CD4-positive, CD25-positive, alpha-beta regulatory T cell (primary cell): ENCODE results near the gene MAP3K13. TPM values are rescaled to one million over a fixed set of nuclear protein-coding genes. Genes with fewer than 3 reads are reported as not detected.
"Not testable (repeated sequence)": the region's sequence is repeated elsewhere in the genome, so short reads cannot be mapped to it uniquely, and the experiment has no call there.

Source experiments
- ATAC-seq, 2 donors: fragments of 150-1000 bp; cut with Tn5 transposase; one replicate each; pipeline ENCODE4 v1.10.0; 2021; ENCODE audit warnings: low read depth in 2 of 2, moderate number of reproducible peaks in 2 of 2, moderate library complexity in 1 of 2
- DNase-seq, 3 donors: peaks; one replicate each; pipeline versions ENCODE4 v3.0.0 to v3.0.0-alpha.2; 2012 to 2022; ENCODE audit warnings: mixed read lengths in 1 of 3
- H3K27ac ChIP-seq: one replicate; pipeline ENCODE4 v1.7.0; 2013; ENCODE audit warnings: mild to moderate bottlenecking, low read length; ENCODE audit not compliant: insufficient read depth, poor library complexity, severe bottlenecking
- H3K27me3 ChIP-seq: one replicate; pipeline ENCODE4 v1.7.0; 2013; ENCODE audit warnings: low read length; ENCODE audit not compliant: control insufficient read depth, insufficient read depth
- H3K36me3 ChIP-seq: one replicate; pipeline ENCODE4 v1.7.0; 2013; ENCODE audit warnings: mild to moderate bottlenecking, low read length, moderate library complexity; ENCODE audit not compliant: control insufficient read depth, insufficient read depth
- H3K4me1 ChIP-seq: 2 replicates; pipeline ENCODE4 v1.7.0; 2013; ENCODE audit warnings: mild to moderate bottlenecking, low read length; ENCODE audit not compliant: insufficient read depth, control insufficient read depth, poor library complexity, severe bottlenecking
- H3K4me3 ChIP-seq: one replicate; pipeline ENCODE4 v1.7.0; 2013; ENCODE audit warnings: low read depth, mild to moderate bottlenecking, low read length, moderate library complexity
- H3K9me3 ChIP-seq, 2 experiments: 1 replicate in 1 of 2; 2 replicates in 1 of 2; pipeline ENCODE4 v1.7.0; 2013; ENCODE audit warnings: low read length in 2 of 2, mild to moderate bottlenecking in 1 of 2, moderate library complexity in 1 of 2; ENCODE audit not compliant: control insufficient read depth in 2 of 2
- H3K27ac Mint-ChIP-seq, 3 donors: one replicate each; pipeline ENCODE4 v1.8.0; 2020 to 2022; ENCODE audit warnings: mild to moderate bottlenecking in 3 of 3, mixed read lengths in 3 of 3, moderate library complexity in 2 of 3
- H3K27me3 Mint-ChIP-seq: one replicate; pipeline ENCODE4 v1.8.0; 2022; ENCODE audit warnings: mild to moderate bottlenecking, mixed read lengths
- H3K36me3 Mint-ChIP-seq: one replicate; pipeline ENCODE4 v1.8.0; 2020; ENCODE audit warnings: mixed read lengths
- H3K4me1 Mint-ChIP-seq, 4 donors: one replicate each; pipeline ENCODE4 v1.8.0; 2020 to 2022; ENCODE audit warnings: mixed read lengths in 4 of 4, mild to moderate bottlenecking in 1 of 4
- H3K4me3 Mint-ChIP-seq, 4 donors: one replicate each; pipeline ENCODE4 v1.8.0; 2020 to 2022; ENCODE audit warnings: mild to moderate bottlenecking in 4 of 4, mixed read lengths in 4 of 4, moderate library complexity in 3 of 4
- H3K9me3 Mint-ChIP-seq, 7 donors: one replicate each; pipeline ENCODE4 v1.8.0; 2020 to 2022; ENCODE audit warnings: mixed read lengths in 7 of 7, mild to moderate bottlenecking in 3 of 7, moderate library complexity in 2 of 7
- polyA plus RNA-seq, 4 donors: library from polyadenylated mRNA; unstranded; fragments of 300-500 nt; fragmentation: Illumina TruSeq; gene quantifications; one replicate each; pipeline ENCODE4 v1.2.3, GENCODE V29; 2021
- total RNA-seq: library from RNA; stranded (reverse); gene quantifications from one replicate; pipeline ENCODE4 v1.2.3, GENCODE V29; 2022

MAP3K13 gene
- total and polyA plus RNA-seq, 5 donors from 2014 or later = 3.7 to 29.7 (median 22.2) TPM

GRCh38 chr3:185466123-185466522 lies 103.2 kb downstream of the MAP3K13 start:
- H3K9me3 Mint-ChIP-seq, H3K27me3 ChIP-seq, H3K4me1 ChIP-seq, H3K4me3 ChIP-seq, H3K36me3 ChIP-seq, ATAC-seq, H3K4me1 Mint-ChIP-seq, H3K27ac Mint-ChIP-seq, H3K9me3 ChIP-seq, DNase-seq, H3K27me3 Mint-ChIP-seq, H3K27ac ChIP-seq, H3K4me3 Mint-ChIP-seq, H3K36me3 Mint-ChIP-seq: not testable (repeated sequence)

GRCh38 chr3:185469542-185469941 lies 106.6 kb downstream of the MAP3K13 start:
- Histone ChIP-seq H3K27me3 (no peaks in the 10 kb centered on the region), H3K4me3 (no peak overlapping the region), H3K27ac (no peak overlapping the region), H3K9me3 (no peaks in the 10 kb centered on the region), H3K36me3 (no peaks in the 10 kb centered on the region), H3K4me1 (no peaks in the 10 kb centered on the region)
- H3K4me1 Mint-ChIP-seq = no peaks in the 10 kb centered on the region
- ATAC-seq (no peak), DNase-seq (no peak)
- no peak overlapping the region for H3K4me3 Mint-ChIP-seq
- no peaks in the 10 kb centered on the region for H3K27me3 Mint-ChIP-seq
- H3K9me3 Mint-ChIP-seq = no peaks in the 10 kb centered on the region
- H3K27ac Mint-ChIP-seq = no peak overlapping the region
- H3K36me3 Mint-ChIP-seq = peaks cover 11% of the 10 kb centered on the region

- no peaks in the 10 kb centered on the region for H3K9me3 ChIP-seq
- H3K27me3 Mint-ChIP-seq = no peaks in the 10 kb centered on the region
- H3K27ac Mint-ChIP-seq = peak overlapping the region in 1 of 3 donors; percentile 49
- H3K36me3 ChIP-seq = no peaks in the 10 kb centered on the region
- no peak overlapping the region for H3K27ac ChIP-seq
- peaks cover 16% of the 10 kb centered on the region for H3K36me3 Mint-ChIP-seq
- no peaks in the 10 kb centered on the region for H3K4me1 Mint-ChIP-seq
- no peak overlapping the region for H3K4me3 ChIP-seq
- H3K9me3 Mint-ChIP-seq = no peaks in the 10 kb centered on the region
- H3K4me1 ChIP-seq = no peaks in the 10 kb centered on the region
- no peak overlapping the region for H3K4me3 Mint-ChIP-seq
- ATAC-seq (no peak), DNase-seq (no peak)
- H3K27me3 ChIP-seq = no peaks in the 10 kb centered on the region
These were observed 107.4 kb downstream of the MAP3K13 start for GRCh38 chr3:185470323-185470722.

GRCh38 chr3:185473290-185473815 lies 110.4 kb downstream of the MAP3K13 start:
- Mint-ChIP-seq H3K4me3 (no peak overlapping the region), H3K27me3 (no peaks in the 10 kb centered on the region), H3K4me1 (no peaks in the 10 kb centered on the region), H3K9me3 (no peaks in the 10 kb centered on the region), H3K27ac (peak overlapping the region in 1 of 3 donors; percentile 32), H3K36me3 (peaks cover 26% of the 10 kb centered on the region)
- H3K4me1 ChIP-seq = no peaks in the 10 kb centered on the region
- no peak overlapping the region for H3K27ac ChIP-seq
- ATAC-seq (no peak), DNase-seq (no peak)
- no peaks in the 10 kb centered on the region for H3K27me3 ChIP-seq
- no peaks in the 10 kb centered on the region for H3K36me3 ChIP-seq
- H3K9me3 ChIP-seq = no peaks in the 10 kb centered on the region
- H3K4me3 ChIP-seq = no peak overlapping the region

- H3K27ac ChIP-seq, H3K9me3 ChIP-seq, H3K4me1 ChIP-seq, H3K4me1 Mint-ChIP-seq, ATAC-seq, H3K27me3 Mint-ChIP-seq, DNase-seq, H3K4me3 ChIP-seq, H3K27me3 ChIP-seq, H3K27ac Mint-ChIP-seq, H3K4me3 Mint-ChIP-seq, H3K36me3 ChIP-seq, H3K9me3 Mint-ChIP-seq: not testable (repeated sequence)
- peaks cover 28% of the 10 kb centered on the region for H3K36me3 Mint-ChIP-seq
These were observed 112.0 kb downstream of the MAP3K13 start for GRCh38 chr3:185474922-185475321.

GRCh38 chr3:185477316-185477715 lies 114.4 kb downstream of the MAP3K13 start:
- no peaks in the 10 kb centered on the region for H3K27me3 ChIP-seq
- no peaks in the 10 kb centered on the region for H3K4me1 ChIP-seq
- Mint-ChIP-seq H3K4me1 (peaks cover 0 to 2% (median 0%) of the 10 kb centered on the region in 4 donors), H3K27ac (no peak overlapping the region), H3K4me3 (no peak overlapping the region), H3K36me3 (peaks cover 44% of the 10 kb centered on the region), H3K9me3 (peaks cover 0 to 2% (median 0%) of the 10 kb centered on the region in 7 donors), H3K27me3 (no peaks in the 10 kb centered on the region)
- H3K36me3 ChIP-seq = no peaks in the 10 kb centered on the region
- no peaks in the 10 kb centered on the region for H3K9me3 ChIP-seq
- ATAC-seq (no peak), DNase-seq (no peak)
- H3K27ac ChIP-seq = no peak overlapping the region
- H3K4me3 ChIP-seq = no peak overlapping the region

- ATAC-seq (no peak), DNase-seq (no peak)
- Histone ChIP-seq H3K27me3 (no peaks in the 10 kb centered on the region), H3K27ac (no peak overlapping the region), H3K4me1 (no peaks in the 10 kb centered on the region), H3K4me3 (no peak overlapping the region), H3K9me3 (no peaks in the 10 kb centered on the region), H3K36me3 (no peaks in the 10 kb centered on the region)
- Mint-ChIP-seq H3K36me3 (peaks cover 40% of the 10 kb centered on the region), H3K9me3 (peaks cover 0 to 2% (median 0%) of the 10 kb centered on the region in 7 donors), H3K4me3 (no peak overlapping the region), H3K4me1 (peaks cover 7 to 16% (median 10%) of the 10 kb centered on the region in 4 donors), H3K27me3 (no peaks in the 10 kb centered on the region), H3K27ac (no peak overlapping the region)
These were observed 116.5 kb downstream of the MAP3K13 start for GRCh38 chr3:185479373-185479945.

GRCh38 chr3:185484296-185484695 lies 121.4 kb downstream of the MAP3K13 start:
- Mint-ChIP-seq H3K27me3 (no peaks in the 10 kb centered on the region), H3K4me1 (peaks cover 9 to 17% (median 13%) of the 10 kb centered on the region in 4 donors), H3K4me3 (no peak overlapping the region)

More at GRCh38 chr3:185484296-185484695, 121.4 kb downstream of the MAP3K13 start:
- no peak for ATAC-seq
- Mint-ChIP-seq H3K9me3 (peaks cover 0 to 3% (median 0%) of the 10 kb centered on the region in 7 donors), H3K36me3 (peaks cover 48% of the 10 kb centered on the region), H3K27ac (no peak overlapping the region)
- H3K9me3 ChIP-seq = no peaks in the 10 kb centered on the region
- H3K4me3 ChIP-seq = no peak overlapping the region
- H3K4me1 ChIP-seq = no peaks in the 10 kb centered on the region
- peaks cover 13% of the 10 kb centered on the region for H3K36me3 ChIP-seq
- H3K27me3 ChIP-seq = no peaks in the 10 kb centered on the region
- no peak for DNase-seq
- no peak overlapping the region for H3K27ac ChIP-seq
